Liver (tissue), 9 donors: Measurements from ENCODE around the gene RAG1. TPM values are rescaled to one million over a fixed set of nuclear protein-coding genes. Genes with fewer than 3 reads are reported as not detected.

ENCODE experiments used
- DNase-seq: peaks from one replicate; pipeline ENCODE4 v3.0.0-alpha.2; 2017; ENCODE audit warnings: low spot score
- H3K27ac ChIP-seq, 2 donors: one replicate each; pipeline ENCODE4 v1.7.0; 2013; ENCODE audit warnings: inconsistent platforms in 2 of 2, low read length in 2 of 2, control low read depth in 1 of 2, low read depth in 1 of 2, mild to moderate bottlenecking in 1 of 2
- H3K27me3 ChIP-seq, 4 donors: one replicate each; pipeline versions ENCODE4 v1.6.1 to v1.7.0; 2013; ENCODE audit warnings: low read length in 3 of 4, inconsistent platforms in 1 of 4, mild to moderate bottlenecking in 1 of 4, moderate library complexity in 1 of 4; ENCODE audit not compliant: control insufficient read depth in 4 of 4, insufficient read depth in 4 of 4
- H3K36me3 ChIP-seq, 4 donors: one replicate each; pipeline versions ENCODE4 v1.6.1 to v1.7.0; 2013; ENCODE audit warnings: low read length in 3 of 4, mild to moderate bottlenecking in 3 of 4, low read depth in 1 of 4, moderate library complexity in 1 of 4; ENCODE audit not compliant: control insufficient read depth in 4 of 4, insufficient read depth in 3 of 4
- H3K4me1 ChIP-seq, 4 donors: one replicate each; pipeline versions ENCODE4 v1.6.1 to v1.7.0; 2013; ENCODE audit warnings: low read length in 3 of 4, mild to moderate bottlenecking in 3 of 4, moderate library complexity in 1 of 4; ENCODE audit not compliant: control insufficient read depth in 4 of 4, insufficient read depth in 4 of 4
- H3K4me3 ChIP-seq, 3 donors: one replicate each; pipeline versions ENCODE4 v1.6.1 to v1.7.0; 2013; ENCODE audit warnings: low read length in 3 of 3, control low read depth in 1 of 3, low read depth in 1 of 3, mild to moderate bottlenecking in 1 of 3
- H3K9ac ChIP-seq, 2 donors: one replicate each; pipeline ENCODE4 v1.7.0; 2013; ENCODE audit warnings: low read length in 2 of 2, mild to moderate bottlenecking in 2 of 2, moderate library complexity in 2 of 2, control low read depth in 1 of 2, low read depth in 1 of 2
- H3K9me3 ChIP-seq, 4 donors: one replicate each; pipeline versions ENCODE4 v1.6.1 to v1.7.0; 2013; ENCODE audit warnings: low read length in 3 of 4; ENCODE audit not compliant: control insufficient read depth in 4 of 4
- CTCF ChIP-seq: fragments of 150-350 bp; IDR thresholded peaks from 2 replicates; pipeline ENCODE4 v1.5.1; 2017; ENCODE audit warnings: improper control_type of control experiment, low read depth, low read length; ENCODE audit not compliant: missing input control
- JUND ChIP-seq, 2 donors: IDR thresholded peaks; 2 replicates each; pipeline ENCODE4 v1.6.1; 2016; ENCODE audit warnings: antibody characterized with exemption in 2 of 2
- NR2F2 ChIP-seq: IDR thresholded peaks from 2 replicates; pipeline ENCODE4 v1.6.1; 2016; ENCODE audit warnings: antibody characterized with exemption
- RAD21 ChIP-seq, 2 donors: IDR thresholded peaks; 2 replicates each; pipeline ENCODE4 v1.6.1; 2016; ENCODE audit warnings: antibody characterized with exemption in 2 of 2, mild to moderate bottlenecking in 2 of 2
- REST ChIP-seq: IDR thresholded peaks from 2 replicates; pipeline ENCODE4 v1.6.1; 2016; ENCODE audit warnings: antibody characterized with exemption, mild to moderate bottlenecking
- RXRA ChIP-seq, 2 donors: IDR thresholded peaks; 2 replicates each; pipeline ENCODE4 v1.6.1; 2017 to 2018; ENCODE audit warnings: antibody characterized with exemption in 2 of 2, mild to moderate bottlenecking in 1 of 2
- SP1 ChIP-seq: IDR thresholded peaks from 2 replicates; pipeline ENCODE4 v1.6.1; 2018; ENCODE audit warnings: antibody characterized with exemption, mild to moderate bottlenecking
- ZBTB33 ChIP-seq: IDR thresholded peaks from 2 replicates; pipeline ENCODE4 v1.6.1; 2016; ENCODE audit warnings: antibody characterized with exemption
- WGBS: extraction: QIAGEN DNeasy Blood & Tissue Kit; methylation state at CpG from one replicate; pipeline ENCODE4 v1.1.7; 2013; 5-methylcytosine and 5-hydroxymethylcytosine counted together
- polyA plus RNA-seq, 2 donors: library from polyadenylated mRNA; stranded (reverse) in 1 of 2; unstranded in 1 of 2; fragments of 200-250 nt in 1 of 2; fragments of >200 nt in 1 of 2; fragmentation: Nextera tagmentation in 1 of 2; extraction: Ambion mirVana in 1 of 2; gene quantifications; one replicate each; pipeline versions ENCODE4 v1.2.1 to v1.2.3, GENCODE V29; 2013 to 2015
- total RNA-seq, 2 donors: library from RNA; depleted of rRNA; stranded (reverse); fragments of >200 nt; gene quantifications; one replicate each; pipeline ENCODE4 v1.2.3, GENCODE V29; 2014
- donor health status: healthy.
- donor health status: healthy.
- donor health status: healthy.
- donor health status: healthy.
- donor health status: healthy.

Gene RAG1
- total and polyA plus RNA-seq, 4 donors = 0.43 to 4.3 (median 0.93) TPM

- 58% methylated on average over 8 of the region's 8 CpGs for WGBS
- no peak overlapping the region for H3K27ac ChIP-seq
Observed at GRCh38 chr11:36532941-36533601, 34.7 kb upstream of the RAG1 start.

GRCh38 chr11:36534276-36534840 lies 33.4 kb upstream of the RAG1 start:
- TF ChIP-seq RXRA (IDR thresholded peaks at IDR 0.05) (no peak), RAD21 (IDR thresholded peaks at IDR 0.05) (no peak), CTCF (no peak), ZBTB33 (no peak), REST (no peak)
- Histone ChIP-seq H3K4me1 (no peaks in the 10 kb centered on the region), H3K27me3 (no peaks in the 10 kb centered on the region), H3K9ac (no peak overlapping the region), H3K4me3 (no peak overlapping the region), H3K9me3 (no peaks in the 10 kb centered on the region), H3K27ac (no peak overlapping the region), H3K36me3 (no peaks in the 10 kb centered on the region)
- WGBS = 76% methylated on average over 3 of the region's 3 CpGs
- DNase-seq = no peak

More at GRCh38 chr11:36532941-36533601, 34.7 kb upstream of the RAG1 start:
- no peaks in the 10 kb centered on the region for H3K36me3 ChIP-seq
- H3K9me3 ChIP-seq = no peaks in the 10 kb centered on the region
- H3K4me3 ChIP-seq = no peak overlapping the region
- no peak overlapping the region for H3K9ac ChIP-seq
- TF ChIP-seq SP1 (peak; percentile 22), REST (no peak), JUND (IDR thresholded peaks at IDR 0.05) (no peak), ZBTB33 (no peak), NR2F2 (no peak)
- H3K4me1 ChIP-seq = no peaks in the 10 kb centered on the region
- DNase-seq = no peak
- H3K27me3 ChIP-seq = no peaks in the 10 kb centered on the region
